ENCODE measurements around the gene DDX3X. TPM values are rescaled to one million over a fixed set of nuclear protein-coding genes. Genes with fewer than 3 reads are reported as not detected.

Gene DDX3X
- 124 and 127 TPM in 2 replicates for total RNA-seq

DNA sequence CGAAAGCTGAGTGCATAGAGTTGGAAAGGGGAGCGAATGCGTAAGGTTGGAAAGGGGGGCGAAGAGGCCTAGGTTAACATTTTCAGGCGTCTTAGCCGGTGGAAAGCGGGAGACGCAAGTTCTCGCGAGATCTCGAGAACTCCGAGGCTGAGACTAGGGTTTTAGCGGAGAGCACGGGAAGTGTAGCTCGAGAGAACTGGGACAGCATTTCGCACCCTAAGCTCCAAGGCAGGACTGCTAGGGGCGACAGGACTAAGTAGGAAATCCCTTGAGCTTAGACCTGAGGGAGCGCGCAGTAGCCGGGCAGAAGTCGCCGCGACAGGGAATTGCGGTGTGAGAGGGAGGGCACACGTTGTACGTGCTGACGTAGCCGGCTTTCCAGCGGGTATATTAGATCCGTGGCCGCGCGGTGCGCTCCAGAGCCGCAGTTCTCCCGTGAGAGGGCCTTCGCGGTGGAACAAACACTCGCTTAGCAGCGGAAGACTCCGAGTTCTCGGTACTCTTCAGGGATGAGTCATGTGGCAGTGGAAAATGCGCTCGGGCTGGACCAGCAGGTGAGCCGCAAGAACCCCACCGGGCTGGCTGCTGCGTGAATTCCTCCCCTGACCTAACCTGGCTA, at the start of gene DDX3X:
TSS of gene DDX3X (plus strand) at position 419 of the 619 bp plus-strand sequence. CDS start at position 510, 91 bp downstream.

Other genes starting within 250 kb of the DDX3X start
- gene USP9X, start 248.7 kb upstream of the DDX3X start, total RNA-seq = 49.0 and 62.0 TPM in 2 replicates
- gene NYX, start 113.2 kb downstream of the DDX3X start, total RNA-seq = not detected in 2 replicates